Gastroesophageal sphincter (tissue), 4 donors: ENCODE results near the gene PLXNB3. TPM values are rescaled to one million over a fixed set of nuclear protein-coding genes. Genes with fewer than 3 reads are reported as not detected.
"Not testable (repeated sequence)": the region's sequence is repeated elsewhere in the genome, so short reads cannot be mapped to it uniquely, and the experiment has no call there.

Source experiments
- ATAC-seq: fragments of 150-250 bp; one replicate; pipeline ENCODE4 v1.9.1; 2016; ENCODE audit warnings: mild to moderate bottlenecking, moderate library complexity
- H3K27ac ChIP-seq, 4 donors: fragments of 200-600 bp; sonication (generic) in 3 of 4; 1 replicate in 3 of 4; 2 replicates in 1 of 4; pipeline ENCODE4 v1.5.1; 2016 to 2019
- H3K27me3 ChIP-seq: fragments of 200-600 bp; sonication (generic); one replicate; pipeline ENCODE4 v1.5.1; 2019
- H3K36me3 ChIP-seq, 2 donors: fragments of 200-600 bp; sonication (generic); one replicate each; pipeline ENCODE4 v1.5.1; 2019; ENCODE audit warnings: control low read depth in 1 of 2
- H3K4me1 ChIP-seq, 3 donors: fragments of 200-600 bp; sonication (generic); 1 replicate in 2 of 3; 2 replicates in 1 of 3; pipeline ENCODE4 v1.5.1; 2016 to 2019; ENCODE audit warnings: control low read depth in 2 of 3
- H3K4me3 ChIP-seq, 2 donors: fragments of 200-600 bp; sonication (generic); one replicate each; pipeline ENCODE4 v1.5.1; 2019; ENCODE audit warnings: mild to moderate bottlenecking in 1 of 2, moderate library complexity in 1 of 2
- H3K9me3 ChIP-seq, 3 donors: fragments of 200-600 bp; sonication (generic); one replicate each; pipeline ENCODE4 v1.5.1; 2017 to 2019; ENCODE audit warnings: control low read depth in 2 of 3
- CTCF ChIP-seq, 4 experiments: fragments of 200-600 bp in 2 of 4; fragments of 450-650 bp in 2 of 4; sonication (generic) in 1 of 4; IDR thresholded peaks; one replicate each; pipeline ENCODE4 v1.5.1; 2017 to 2019; ENCODE audit warnings: antibody characterized with exemption in 4 of 4, mild to moderate bottlenecking in 2 of 4, moderate library complexity in 2 of 4
- EP300 ChIP-seq: sonication (generic); formaldehyde crosslinking; IDR thresholded peaks from one replicate; pipeline ENCODE4 v1.6.1; 2017; ENCODE audit warnings: antibody characterized with exemption, mild to moderate bottlenecking
- POLR2A ChIP-seq, 2 donors: fragments of 450-650 bp; IDR thresholded peaks; one replicate each; pipeline ENCODE4 v1.6.1; 2017; ENCODE audit warnings: antibody characterized with exemption in 2 of 2, mild to moderate bottlenecking in 2 of 2, moderate library complexity in 1 of 2
- POLR2AphosphoS5 ChIP-seq: sonication (generic); formaldehyde crosslinking; IDR thresholded peaks from one replicate; pipeline ENCODE4 v1.6.1; 2017; ENCODE audit warnings: antibody characterized with exemption
- WGBS, 2 donors: methylation state at CpG; one replicate each; pipeline ENCODE4 v1.1.5; 2018; ENCODE audit warnings: low coverage in 1 of 2; 5-methylcytosine and 5-hydroxymethylcytosine counted together
- total RNA-seq, 4 donors: library from RNA; depleted of rRNA; stranded (reverse); fragments of >200 nt; gene quantifications; one replicate each; pipeline ENCODE4 v1.1.0, GENCODE V29; 2016

Gene PLXNB3
- total RNA-seq, 4 donors from 2014 or later: 9.2 to 19.2 (median 16.8) TPM

DNA sequence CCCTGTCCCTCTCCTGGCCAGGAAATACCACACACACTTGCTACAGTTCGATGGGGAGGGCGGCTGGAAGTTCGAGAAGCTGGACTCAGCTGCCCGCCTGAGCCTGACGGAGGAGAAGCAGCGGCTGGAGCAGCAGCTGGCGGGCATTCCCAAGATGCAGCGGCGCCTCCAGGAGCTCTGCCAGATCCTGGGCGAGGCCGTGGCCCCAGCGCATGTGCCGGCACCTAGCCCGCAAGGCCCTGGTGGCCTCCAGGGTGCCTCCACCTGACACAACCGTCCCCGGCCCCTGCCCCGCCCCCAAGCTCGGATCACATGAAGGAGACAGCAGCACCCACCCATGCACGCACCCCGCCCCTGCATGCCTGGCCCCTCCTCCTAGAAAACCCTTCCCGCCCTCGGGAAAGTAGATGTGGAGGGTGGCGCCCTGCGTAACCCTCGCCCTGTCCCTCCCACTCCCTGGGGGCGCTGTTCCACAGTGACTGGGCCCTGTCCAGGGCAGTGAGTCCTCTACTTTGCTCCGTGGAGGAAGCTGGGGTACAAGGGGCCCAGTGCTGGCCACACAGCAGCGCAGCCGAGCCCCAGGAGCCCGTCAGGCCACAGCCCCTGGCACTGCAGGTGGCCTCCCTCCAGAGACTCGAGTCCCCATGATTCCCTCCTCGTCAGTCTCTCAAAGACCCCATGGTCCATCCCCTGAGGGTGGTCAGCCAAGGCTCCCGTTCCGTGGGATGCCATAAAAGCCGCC lies 20.4 kb upstream of the PLXNB3 start:
- H3K9me3 ChIP-seq, H3K27me3 ChIP-seq: not testable (repeated sequence)
- WGBS, 2 donors: no CpG with 5 or more reads among the region's 35 CpGs
- Histone ChIP-seq H3K4me3 (peak overlapping the region in 1 of 2 donors; percentile 24), H3K4me1 (peaks cover 0 to 22% (median 0%) of the 10 kb centered on the region in 3 donors), H3K27ac (peak overlapping the region; percentile 63 to 72 (median 70)), H3K36me3 (peaks cover 0 to 22% of the 10 kb centered on the region in 2 donors)
- peak; percentile 13 for TF ChIP-seq POLR2AphosphoS5
- TF ChIP-seq CTCF (IDR thresholded peaks at IDR 0.05): peak in 1 of 4 experiments; percentile 11
- peak; percentile 66 for ATAC-seq

- H3K27me3 ChIP-seq: no peaks in the 10 kb centered on the region
- WGBS, 2 donors: no CpG with 5 or more reads among the region's 38 CpGs
- H3K4me1 ChIP-seq: peaks cover 0 to 22% (median 0%) of the 10 kb centered on the region in 3 donors
- H3K36me3 ChIP-seq: peaks cover 0 to 16% of the 10 kb centered on the region in 2 donors
- H3K4me3 ChIP-seq: peak overlapping the region; percentile 24 to 26
- H3K27ac ChIP-seq: peak overlapping the region; percentile 63 to 72 (median 70)
- no peaks in the 10 kb centered on the region for H3K9me3 ChIP-seq
- ATAC-seq: no peak
- TF ChIP-seq CTCF (IDR thresholded peaks at IDR 0.05) (peak in 1 of 4 experiments; percentile 39), POLR2AphosphoS5 (no peak)
These were observed 19.6 kb upstream of the PLXNB3 start for GRCh38 chrX:153744210-153745066.

DNA sequence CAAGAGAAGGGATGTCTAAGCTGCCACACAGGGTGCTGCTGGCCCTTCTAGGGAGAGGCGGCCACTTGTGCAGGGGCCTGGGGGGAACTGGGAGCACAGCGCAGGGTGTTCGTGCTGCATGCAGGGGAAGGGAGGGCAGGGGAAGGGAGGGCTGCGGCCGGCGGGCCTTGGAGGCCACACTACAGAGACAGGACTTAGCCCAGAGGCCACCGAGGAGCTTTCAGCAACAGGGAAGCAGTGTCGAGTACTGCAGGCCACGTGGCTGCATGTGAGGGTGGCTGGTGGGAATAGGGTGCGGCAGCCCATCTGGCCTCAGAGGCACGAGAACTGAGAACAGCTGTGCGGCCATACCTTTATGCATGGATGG lies 19.0 kb upstream of the PLXNB3 start:
- 86% methylated on average over 3 of the region's 12 CpGs; no CpG with 5 or more reads in 1 of the 2 donors for WGBS, 2 donors
- not testable (repeated sequence) for H3K27ac ChIP-seq, H3K9me3 ChIP-seq, ATAC-seq, H3K4me3 ChIP-seq, H3K27me3 ChIP-seq
- Histone ChIP-seq H3K4me1 (peaks cover 0 to 22% (median 0%) of the 10 kb centered on the region in 3 donors), H3K36me3 (peaks cover 0 to 10% of the 10 kb centered on the region in 2 donors)

GRCh38 chrX:153746359-153746758 lies 17.7 kb upstream of the PLXNB3 start:
- ATAC-seq: no peak
- 56 to 92% methylated on average over 2 to 3 of the region's 3 CpGs for WGBS, 2 donors
- H3K36me3 ChIP-seq: no peaks in the 10 kb centered on the region
- H3K4me1 ChIP-seq: peaks cover 0 to 22% (median 0%) of the 10 kb centered on the region in 3 donors
- H3K9me3 ChIP-seq: no peaks in the 10 kb centered on the region
- TF ChIP-seq CTCF (IDR thresholded peaks at IDR 0.05): no peak
- TF ChIP-seq POLR2A (IDR thresholded peaks at IDR 0.05): no peak
- no peak for TF ChIP-seq EP300
- TF ChIP-seq POLR2AphosphoS5: no peak
- no peak overlapping the region for H3K27ac ChIP-seq
- no peak overlapping the region for H3K4me3 ChIP-seq
- no peaks in the 10 kb centered on the region for H3K27me3 ChIP-seq

GRCh38 chrX:153746991-153747390 lies 17.1 kb upstream of the PLXNB3 start:
- 36 to 60% methylated on average over 1 to 3 of the region's 6 CpGs for WGBS, 2 donors
- H3K9me3 ChIP-seq, H3K27ac ChIP-seq, ATAC-seq, H3K36me3 ChIP-seq, H3K27me3 ChIP-seq, H3K4me3 ChIP-seq: not testable (repeated sequence)
- H3K4me1 ChIP-seq: peaks cover 0 to 22% (median 0%) of the 10 kb centered on the region in 3 donors

DNA sequence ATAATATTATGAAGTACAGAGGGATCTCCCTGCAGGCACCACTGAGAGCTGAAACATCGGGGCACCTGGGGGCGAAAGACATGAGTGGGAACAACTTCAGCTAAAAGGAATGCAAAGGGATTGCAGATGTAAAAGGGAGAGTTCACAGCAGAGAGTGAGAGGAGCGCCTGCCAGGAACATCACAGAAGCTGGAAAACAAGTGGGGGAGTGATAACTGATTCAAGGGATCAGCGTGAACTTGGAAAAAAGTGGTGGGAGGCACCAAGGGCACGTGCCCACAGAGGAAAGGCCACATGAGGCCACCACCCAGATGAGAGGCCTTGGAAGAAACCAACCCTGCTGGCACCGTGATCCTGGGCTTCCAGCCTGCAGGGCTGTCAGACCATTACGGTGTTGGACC lies 15.0 kb upstream of the PLXNB3 start:
- H3K4me3 ChIP-seq: not testable (repeated sequence)

More for the DNA sequence above, 15.0 kb upstream of the PLXNB3 start:
- ATAC-seq, H3K9me3 ChIP-seq, H3K27ac ChIP-seq, H3K36me3 ChIP-seq, H3K4me1 ChIP-seq, H3K27me3 ChIP-seq: not testable (repeated sequence)
- 76 to 80% methylated on average over 4 to 6 of the region's 7 CpGs for WGBS, 2 donors
